HG02885 (cell line): ENCODE results near the gene PPIF.

Source experiments
- ATAC-seq: cut with Tn5 transposase; IDR thresholded peaks from one replicate; pipeline ENCODE4 v1.9.1; 2021; ENCODE audit warnings: mild to moderate bottlenecking; ENCODE audit not compliant: unreplicated experiment, poor library complexity

Gene PPIF

GRCh38 chr10:79360499-79361342 is 13.5 kb downstream of the PPIF start:
- no peak for ATAC-seq

- no peak for ATAC-seq
These were observed 14.6 kb downstream of the PPIF start for GRCh38 chr10:79361726-79362397.

- ATAC-seq, result no peak
These were observed 20.3 kb downstream of the PPIF start for GRCh38 chr10:79367426-79368189.

GRCh38 chr10:79372871-79373270 is 25.6 kb downstream of the PPIF start:
- no peak for ATAC-seq

- peak; percentile 63 for ATAC-seq
These were observed 27.3 kb downstream of the PPIF start for GRCh38 chr10:79374312-79375191.

- ATAC-seq, result no peak
These were observed 28.2 kb downstream of the PPIF start for GRCh38 chr10:79375321-79376077.

GRCh38 chr10:79376078-79376628 is 28.9 kb downstream of the PPIF start:
- ATAC-seq, result no peak

GRCh38 chr10:79376751-79377556 is 29.7 kb downstream of the PPIF start:
- no peak for ATAC-seq

GRCh38 chr10:79377557-79378382 is 30.5 kb downstream of the PPIF start:
- ATAC-seq, result no peak

- ATAC-seq, result no peak
These were observed 31.0 kb downstream of the PPIF start for GRCh38 chr10:79378383-79378646.

- no peak for ATAC-seq
These were observed 31.6 kb downstream of the PPIF start for GRCh38 chr10:79378647-79379511.

- ATAC-seq, result no peak
These were observed 32.3 kb downstream of the PPIF start for GRCh38 chr10:79379512-79380124.

- ATAC-seq, result no peak
These were observed 33.1 kb downstream of the PPIF start for GRCh38 chr10:79380125-79380945.

GRCh38 chr10:79380946-79381721 is 33.9 kb downstream of the PPIF start:
- ATAC-seq, result no peak

- ATAC-seq, result no peak
These were observed 34.5 kb downstream of the PPIF start for GRCh38 chr10:79381804-79382221.
